Fibroblast of mammary gland (primary cell): ENCODE results near the gene SLC6A5.

Experiments used
- DNase-seq: peaks from one replicate; pipeline ENCODE4 v3.0.0-alpha.2; 2010; ENCODE audit warnings: low read depth
- H3K4me3 ChIP-seq: 2 replicates; pipeline ENCODE4 v1.5.1; 2011; ENCODE audit warnings: low read depth, mild to moderate bottlenecking, low read length, moderate library complexity; ENCODE audit not compliant: control insufficient read depth
- TF ChIP-seq, protein P1 (sequence below): conservative IDR thresholded peaks from 2 replicates; pipeline ENCODE4 v1.5.1; 2011; ENCODE audit warnings: low read depth, low read length, inconsistent platforms; ENCODE audit not compliant: control insufficient read depth, insufficient read depth

The SLC6A5 gene

DNA sequence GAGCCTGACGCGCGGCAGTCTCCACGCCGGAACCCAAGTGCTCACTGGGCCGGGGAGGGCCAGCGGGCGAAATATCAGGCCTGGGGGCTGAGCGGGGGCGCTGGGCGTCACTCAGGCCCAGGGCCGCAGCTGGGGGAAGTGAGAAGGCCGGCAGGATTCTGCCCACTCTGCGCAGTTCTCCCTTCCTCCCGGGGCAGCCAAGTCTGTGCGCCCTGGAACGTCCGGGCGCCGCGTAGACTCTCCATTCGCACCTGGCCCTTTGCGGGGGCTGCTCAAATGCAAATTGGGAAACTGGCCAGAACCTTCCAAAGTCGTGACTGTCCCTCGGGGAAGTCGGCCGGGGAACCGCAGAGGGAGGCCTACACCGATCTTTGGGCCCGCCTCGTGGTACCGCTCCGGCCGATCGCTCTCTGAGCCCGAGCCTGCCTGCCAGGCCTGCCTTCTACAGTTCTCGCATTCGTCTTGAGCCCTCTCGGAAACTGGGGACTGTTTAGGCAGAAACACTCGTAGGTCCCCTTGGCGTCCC is 2.2 kb upstream of the SLC6A5 start:
- H3K4me3 ChIP-seq = no peak overlapping the region
- DNase-seq = no peak
- TF ChIP-seq, protein P1, sequence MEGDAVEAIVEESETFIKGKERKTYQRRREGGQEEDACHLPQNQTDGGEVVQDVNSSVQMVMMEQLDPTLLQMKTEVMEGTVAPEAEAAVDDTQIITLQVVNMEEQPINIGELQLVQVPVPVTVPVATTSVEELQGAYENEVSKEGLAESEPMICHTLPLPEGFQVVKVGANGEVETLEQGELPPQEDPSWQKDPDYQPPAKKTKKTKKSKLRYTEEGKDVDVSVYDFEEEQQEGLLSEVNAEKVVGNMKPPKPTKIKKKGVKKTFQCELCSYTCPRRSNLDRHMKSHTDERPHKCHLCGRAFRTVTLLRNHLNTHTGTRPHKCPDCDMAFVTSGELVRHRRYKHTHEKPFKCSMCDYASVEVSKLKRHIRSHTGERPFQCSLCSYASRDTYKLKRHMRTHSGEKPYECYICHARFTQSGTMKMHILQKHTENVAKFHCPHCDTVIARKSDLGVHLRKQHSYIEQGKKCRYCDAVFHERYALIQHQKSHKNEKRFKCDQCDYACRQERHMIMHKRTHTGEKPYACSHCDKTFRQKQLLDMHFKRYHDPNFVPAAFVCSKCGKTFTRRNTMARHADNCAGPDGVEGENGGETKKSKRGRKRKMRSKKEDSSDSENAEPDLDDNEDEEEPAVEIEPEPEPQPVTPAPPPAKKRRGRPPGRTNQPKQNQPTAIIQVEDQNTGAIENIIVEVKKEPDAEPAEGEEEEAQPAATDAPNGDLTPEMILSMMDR = no peak

DNA sequence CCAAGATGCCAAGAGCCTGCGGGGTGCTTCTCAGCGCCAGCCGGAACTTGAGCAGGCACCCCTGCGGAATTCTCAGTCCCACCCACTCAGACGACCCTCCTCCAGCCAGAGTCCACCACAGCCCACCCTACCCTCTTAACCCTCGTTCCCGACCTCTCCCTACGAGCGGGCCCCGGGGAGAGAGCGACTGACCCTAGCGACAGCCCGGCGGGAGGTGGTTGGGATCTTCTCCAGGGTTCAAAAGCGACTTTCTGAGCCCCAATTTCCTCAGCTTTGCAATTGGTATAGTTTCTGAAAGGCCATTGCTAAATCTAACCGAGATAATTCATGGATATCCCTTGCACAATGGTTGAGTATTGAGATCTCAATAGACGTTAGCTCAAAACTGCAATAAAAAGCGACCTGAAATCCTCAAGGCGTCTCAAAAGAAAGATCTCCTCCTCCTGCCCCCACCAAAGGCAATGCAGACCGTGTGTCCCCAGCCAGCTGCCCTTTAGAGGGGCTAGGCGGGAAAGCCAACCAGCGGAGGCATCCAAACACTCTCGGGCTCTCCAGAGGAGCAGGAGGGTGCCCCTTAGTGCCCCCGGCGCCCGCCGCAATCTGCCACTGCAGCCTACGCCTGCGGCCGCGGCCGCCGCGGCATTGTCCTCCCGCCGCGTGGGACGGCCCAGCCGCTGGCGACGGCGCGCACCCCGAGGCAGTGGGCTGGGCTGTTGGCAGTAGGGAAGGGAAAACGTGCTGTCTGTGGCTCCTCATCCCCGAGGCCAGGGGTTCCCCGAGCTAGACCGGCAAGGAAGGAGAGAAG is 1.5 kb upstream of the SLC6A5 start:
- TF ChIP-seq, protein P1 = no peak
- no peak overlapping the region for H3K4me3 ChIP-seq

DNA sequence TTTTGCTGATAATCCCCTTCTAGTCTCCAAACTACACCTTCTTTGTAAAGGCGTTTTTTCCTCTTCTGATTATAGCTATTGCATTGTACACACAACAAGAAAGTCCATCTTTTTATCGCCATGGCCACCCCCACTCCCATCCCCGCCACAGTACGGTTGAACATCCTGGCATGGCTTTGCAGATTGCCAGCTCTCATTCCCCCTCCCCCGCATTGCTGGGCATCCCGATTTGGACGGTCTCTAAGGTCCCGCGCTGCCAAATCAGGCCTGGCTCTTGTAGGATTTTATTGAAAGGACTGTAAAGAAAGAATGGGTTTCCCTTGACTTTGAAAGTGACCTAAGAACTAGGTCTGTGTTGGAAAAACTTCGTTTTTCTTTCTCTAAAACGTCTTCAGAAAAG is 916 bp upstream of the SLC6A5 start:
- no peak overlapping the region for H3K4me3 ChIP-seq
- TF ChIP-seq, protein P1 = no peak
- no peak for DNase-seq

More for the DNA sequence above, 1.5 kb upstream of the SLC6A5 start:
- DNase-seq = no peak

DNA sequence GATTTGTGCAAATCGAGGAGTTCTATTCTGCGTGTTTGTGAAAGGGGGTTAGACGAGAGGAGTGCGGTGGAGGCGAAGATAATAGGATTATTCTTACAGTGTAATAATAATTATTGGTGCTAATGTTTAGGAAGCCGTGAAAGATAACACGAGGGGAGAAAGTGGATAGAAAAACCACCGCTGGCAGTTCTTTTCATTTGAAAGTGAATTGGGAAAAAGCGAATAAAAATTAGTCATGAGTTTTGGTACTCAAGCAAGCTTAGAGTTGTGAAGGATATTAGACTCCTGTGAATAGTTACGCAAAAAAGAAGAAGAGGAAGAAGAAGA is 575 bp downstream of the SLC6A5 start:
- TF ChIP-seq, protein P1 = no peak
- DNase-seq = no peak
- no peak overlapping the region for H3K4me3 ChIP-seq

DNA sequence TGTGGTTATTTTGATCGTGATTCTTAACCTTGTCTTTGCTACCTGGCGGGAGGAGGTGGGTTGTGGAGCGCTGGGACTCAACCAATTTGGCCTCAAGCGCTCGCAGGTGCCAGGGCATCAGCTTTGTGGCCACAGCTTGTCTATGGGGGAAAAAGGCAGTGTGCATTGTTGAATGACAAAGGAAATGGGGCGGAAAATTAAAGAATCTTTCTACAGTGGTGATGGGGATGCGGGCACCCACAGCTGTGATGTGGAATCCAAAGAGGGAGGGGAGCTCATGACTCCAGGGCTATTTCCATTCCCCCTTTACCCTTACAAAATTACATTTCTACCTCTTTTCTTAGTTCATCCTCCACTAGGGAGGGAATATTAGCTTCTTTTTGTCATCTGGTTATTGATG is 1.1 kb downstream of the SLC6A5 start:
- no peak overlapping the region for H3K4me3 ChIP-seq
- DNase-seq = no peak
- TF ChIP-seq, protein P1 = no peak

DNA sequence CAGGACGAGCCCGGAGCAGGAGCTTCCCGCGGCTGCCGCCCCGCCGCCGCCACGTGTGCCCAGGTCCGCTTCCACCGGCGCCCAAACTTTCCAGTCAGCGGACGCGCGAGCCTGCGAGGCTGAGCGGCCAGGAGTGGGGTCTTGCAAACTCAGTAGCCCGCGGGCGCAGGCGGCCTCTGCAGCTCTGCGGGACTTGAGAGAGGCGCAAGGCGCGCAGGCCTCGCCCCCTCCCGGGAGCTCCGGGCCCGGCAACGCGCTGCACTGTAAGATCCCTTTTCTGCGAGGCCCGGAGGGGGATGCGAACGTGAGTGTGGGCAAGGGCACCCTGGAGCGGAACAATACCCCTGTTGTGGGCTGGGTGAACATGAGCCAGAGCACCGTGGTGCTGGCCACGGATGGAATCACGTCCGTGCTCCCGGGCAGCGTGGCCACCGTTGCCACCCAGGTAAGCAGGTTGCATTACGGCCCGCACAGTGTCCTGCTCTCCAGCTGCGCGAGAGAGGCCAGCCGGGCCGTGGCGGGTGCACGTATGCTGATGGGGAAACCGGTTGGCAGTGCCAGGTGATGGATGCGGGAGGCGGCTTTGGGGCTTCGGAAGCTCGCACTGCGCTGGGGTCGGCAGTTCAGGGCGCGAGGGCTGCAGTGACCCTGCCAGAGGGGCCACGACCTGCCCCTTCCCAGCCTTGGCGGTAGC is 2.0 kb downstream of the SLC6A5 start:
- no peak for DNase-seq
- TF ChIP-seq, protein P1 = no peak
- H3K4me3 ChIP-seq = no peak overlapping the region
